H9 (cell line): Measurements from ENCODE around the gene CCL4L2. TPM values are rescaled to one million over a fixed set of nuclear protein-coding genes. Genes with fewer than 3 reads are reported as not detected.
"Not testable (repeated sequence)": the region's sequence is repeated elsewhere in the genome, so short reads cannot be mapped to it uniquely, and the experiment has no call there.

ENCODE experiments used
- DNase-seq: peaks from one replicate; pipeline ENCODE4 v3.0.0-alpha.2; 2017
- H2AFZ ChIP-seq: one replicate; pipeline ENCODE4 v1.6.1; 2013; ENCODE audit warnings: mild to moderate bottlenecking, low read length, control low read depth, moderate library complexity
- H2AK5ac ChIP-seq: 2 replicates; pipeline ENCODE4 v1.6.1; 2013; ENCODE audit warnings: low read length, control low read depth, mixed read lengths; ENCODE audit not compliant: insufficient read length
- H2BK120ac ChIP-seq: one replicate; pipeline ENCODE4 v1.6.1; 2013; ENCODE audit warnings: low read depth, mild to moderate bottlenecking, low read length, control low read depth, inconsistent platforms; ENCODE audit not compliant: poor library complexity, severe bottlenecking
- H2BK12ac ChIP-seq: 2 replicates; pipeline ENCODE4 v1.6.1; 2013; ENCODE audit warnings: low read length, control low read depth, mixed read lengths, low read depth; ENCODE audit not compliant: insufficient read length
- H2BK15ac ChIP-seq: 2 replicates; pipeline ENCODE4 v1.6.1; 2013; ENCODE audit warnings: low read depth, low read length, control low read depth
- H2BK20ac ChIP-seq: one replicate; pipeline ENCODE4 v1.6.1; 2013; ENCODE audit warnings: low read depth, mild to moderate bottlenecking, low read length, control low read depth, inconsistent platforms; ENCODE audit not compliant: poor library complexity, severe bottlenecking
- H2BK5ac ChIP-seq: 2 replicates; pipeline ENCODE4 v1.6.1; 2013; ENCODE audit warnings: low read length, control low read depth, mixed read lengths; ENCODE audit not compliant: insufficient read length
- H3K14ac ChIP-seq: 2 replicates; pipeline ENCODE4 v1.6.1; 2013; ENCODE audit warnings: low read length, control low read depth; ENCODE audit not compliant: insufficient read depth
- H3K18ac ChIP-seq: 2 replicates; pipeline ENCODE4 v1.6.1; 2013; ENCODE audit warnings: low read depth, mild to moderate bottlenecking, mixed read lengths, low read length, control low read depth; ENCODE audit not compliant: insufficient read length
- H3K23ac ChIP-seq: 2 replicates; pipeline ENCODE4 v1.6.1; 2013; ENCODE audit warnings: low read length, control low read depth, mixed read lengths, low read depth; ENCODE audit not compliant: insufficient read length
- H3K23me2 ChIP-seq: 2 replicates; pipeline ENCODE4 v1.6.1; 2013; ENCODE audit warnings: low read depth, mild to moderate bottlenecking, mixed read lengths, low read length, control low read depth; ENCODE audit not compliant: insufficient read length, poor library complexity, severe bottlenecking
- H3K27ac ChIP-seq: 2 replicates; pipeline ENCODE4 v1.5.1; 2013; ENCODE audit warnings: low read length, control low read depth, mixed read lengths, low read depth; ENCODE audit not compliant: insufficient read length
- H3K27me3 ChIP-seq: 2 replicates; pipeline ENCODE4 v1.6.1; 2013; ENCODE audit warnings: low read length, control low read depth, inconsistent platforms; ENCODE audit not compliant: insufficient read depth
- H3K4ac ChIP-seq: 2 replicates; pipeline ENCODE4 v1.6.1; 2013; ENCODE audit warnings: low read depth, mild to moderate bottlenecking, control low read depth, inconsistent platforms, low read length, moderate library complexity
- H3K4me1 ChIP-seq: 2 replicates; pipeline ENCODE4 v1.6.1; 2013; ENCODE audit warnings: low read length, control low read depth, inconsistent platforms; ENCODE audit not compliant: insufficient read depth
- H3K4me2 ChIP-seq: 2 replicates; pipeline ENCODE4 v1.6.1; 2013; ENCODE audit warnings: low read length, control low read depth, mixed read lengths; ENCODE audit not compliant: insufficient read length, insufficient read depth
- H3K56ac ChIP-seq: 2 replicates; pipeline ENCODE4 v1.6.1; 2013; ENCODE audit warnings: low read depth, mild to moderate bottlenecking, mixed read lengths, low read length, control low read depth; ENCODE audit not compliant: insufficient read length
- H3K79me1 ChIP-seq: 2 replicates; pipeline ENCODE4 v1.6.1; 2013; ENCODE audit warnings: low read depth, mild to moderate bottlenecking, moderate library complexity, low read length, control low read depth, inconsistent platforms; ENCODE audit not compliant: insufficient read depth, poor library complexity, severe bottlenecking
- H3K79me2 ChIP-seq: 2 replicates; pipeline ENCODE4 v1.6.1; 2013; ENCODE audit warnings: low read length, control low read depth, inconsistent platforms; ENCODE audit not compliant: insufficient read depth
- H3K9ac ChIP-seq: 2 replicates; pipeline ENCODE4 v1.6.1; 2013; ENCODE audit warnings: low read length, control low read depth, mixed read lengths; ENCODE audit not compliant: insufficient read length; ENCODE audit errors: extremely low read depth
- H3K9me3 ChIP-seq: one replicate; pipeline ENCODE4 v1.6.1; 2013; ENCODE audit warnings: low read depth, low read length, inconsistent platforms; ENCODE audit not compliant: control insufficient read depth
- H3T11ph ChIP-seq: one replicate; pipeline ENCODE4 v1.6.1; 2013; ENCODE audit warnings: mild to moderate bottlenecking, low read length, control low read depth, inconsistent platforms
- H4K20me1 ChIP-seq: one replicate; pipeline ENCODE4 v1.6.1; 2013; ENCODE audit not compliant: control insufficient read depth, insufficient read length, insufficient read depth
- H4K5ac ChIP-seq: 2 replicates; pipeline ENCODE4 v1.6.1; 2013; ENCODE audit warnings: low read depth, mild to moderate bottlenecking, mixed read lengths, low read length, control low read depth; ENCODE audit not compliant: insufficient read length
- H4K8ac ChIP-seq: replicated peaks from 2 replicates; pipeline ENCODE4 v1.6.1; 2013; ENCODE audit warnings: low read length, control low read depth, mixed read lengths, low read depth; ENCODE audit not compliant: insufficient read length
- H4K91ac ChIP-seq: 2 replicates; pipeline ENCODE4 v1.6.1; 2013; ENCODE audit warnings: low read depth, mild to moderate bottlenecking, moderate library complexity, mixed read lengths, low read length, control low read depth; ENCODE audit not compliant: insufficient read length
- H3K27ac Mint-ChIP-seq, 3 experiments: 2 replicates in 2 of 3; 3 replicates in 1 of 3; pipeline ENCODE4 v1.8.0; 2020 to 2021; ENCODE audit warnings: mixed read lengths in 3 of 3, mild to moderate bottlenecking in 1 of 3, moderate library complexity in 1 of 3
- H3K27me3 Mint-ChIP-seq: 2 replicates; pipeline ENCODE4 v1.8.0; 2021; ENCODE audit warnings: low read depth, mild to moderate bottlenecking, moderate library complexity, mixed read lengths
- H3K36me3 Mint-ChIP-seq, 3 experiments: 2 replicates in 2 of 3; 3 replicates in 1 of 3; pipeline ENCODE4 v1.8.0; 2020 to 2021; ENCODE audit warnings: low read depth in 3 of 3, mixed read lengths in 3 of 3; ENCODE audit not compliant: insufficient read depth in 1 of 3
- H3K4me1 Mint-ChIP-seq, 2 experiments: 2 replicates each; pipeline ENCODE4 v1.8.0; 2020; ENCODE audit warnings: mixed read lengths in 2 of 2
- H3K4me3 Mint-ChIP-seq, 2 experiments: 2 replicates in 1 of 2; 3 replicates in 1 of 2; pipeline ENCODE4 v1.8.0; 2020 to 2021; ENCODE audit warnings: mild to moderate bottlenecking in 2 of 2, mixed read lengths in 2 of 2, moderate library complexity in 1 of 2
- H3K9me3 Mint-ChIP-seq, 2 experiments: 2 replicates in 1 of 2; 3 replicates in 1 of 2; pipeline ENCODE4 v1.8.0; 2020; ENCODE audit warnings: mild to moderate bottlenecking in 2 of 2, mixed read lengths in 2 of 2, moderate library complexity in 1 of 2
- CTCF ChIP-seq: fragments of 200-600 bp; sonication (generic); conservative IDR thresholded peaks from 3 replicates; pipeline ENCODE4 v1.8.0; 2021; ENCODE audit warnings: antibody characterized with exemption, mild to moderate bottlenecking
- WGBS: extraction: QIAGEN DNeasy Blood & Tissue Kit; methylation state at CpG from one replicate; pipeline ENCODE4 v1.1.7; 2013; ENCODE audit warnings: missing lambda C conversion rate, low lambda C conversion rate, mixed read lengths; ENCODE audit not compliant: insufficient read length; ENCODE audit errors: extremely low coverage; 5-methylcytosine and 5-hydroxymethylcytosine counted together
- total RNA-seq: library from RNA; stranded (reverse); gene quantifications from 2 replicates; pipeline ENCODE4 v1.2.1, GENCODE V29; 2021

CCL4L2 gene
- total RNA-seq, 1 experiment from 2014 or later: not detected

- TF ChIP-seq CTCF: peak; percentile 49
- H3K79me2 ChIP-seq, H3K36me3 Mint-ChIP-seq, H3K23me2 ChIP-seq, H4K20me1 ChIP-seq, H4K5ac ChIP-seq, H2BK20ac ChIP-seq, H3K27ac Mint-ChIP-seq, H3T11ph ChIP-seq, H3K4me2 ChIP-seq, H2BK15ac ChIP-seq, H2BK120ac ChIP-seq, H2AK5ac ChIP-seq, H3K4me1 Mint-ChIP-seq, H3K27ac ChIP-seq, H2AFZ ChIP-seq, H3K23ac ChIP-seq, H2BK12ac ChIP-seq, H3K4ac ChIP-seq, H3K27me3 ChIP-seq, H3K27me3 Mint-ChIP-seq, H3K4me3 Mint-ChIP-seq, H3K56ac ChIP-seq, DNase-seq, H3K9me3 Mint-ChIP-seq, H3K79me1 ChIP-seq, H4K91ac ChIP-seq, H3K14ac ChIP-seq, H3K18ac ChIP-seq, H4K8ac ChIP-seq, H3K9me3 ChIP-seq, H3K9ac ChIP-seq, H3K4me1 ChIP-seq, H2BK5ac ChIP-seq: not testable (repeated sequence)
- no CpG with 5 or more reads among the region's 5 CpGs for WGBS
These were observed 18.8 kb downstream of the CCL4L2 start for GRCh38 chr17:36229644-36230043.

- H3K79me2 ChIP-seq, H2BK12ac ChIP-seq, H4K5ac ChIP-seq, H2BK20ac ChIP-seq, H2BK5ac ChIP-seq, H3K9me3 Mint-ChIP-seq, H3K4ac ChIP-seq, H3K9ac ChIP-seq, H3K27me3 Mint-ChIP-seq, H2BK120ac ChIP-seq, H4K8ac ChIP-seq, H3K4me2 ChIP-seq, H2AFZ ChIP-seq, H3K14ac ChIP-seq, H2AK5ac ChIP-seq, H3K4me3 Mint-ChIP-seq, H3K23me2 ChIP-seq, H3T11ph ChIP-seq, H3K18ac ChIP-seq, H3K36me3 Mint-ChIP-seq, H3K27me3 ChIP-seq, H3K4me1 ChIP-seq, DNase-seq, H3K23ac ChIP-seq, H3K27ac Mint-ChIP-seq, H3K56ac ChIP-seq, H4K20me1 ChIP-seq, H3K9me3 ChIP-seq, H3K79me1 ChIP-seq, H3K27ac ChIP-seq, H4K91ac ChIP-seq, H3K4me1 Mint-ChIP-seq, H2BK15ac ChIP-seq: not testable (repeated sequence)
- no CpG with 5 or more reads among the region's 4 CpGs for WGBS
These were observed 31.2 kb downstream of the CCL4L2 start for GRCh38 chr17:36242046-36242445.
